Hepatocyte (in vitro differentiated cells): ENCODE data around the gene SMAP1.

Experiments
- CTCF ChIP-seq: fragments of 200-600 bp; sonication (generic); IDR thresholded peaks from 2 replicates; pipeline ENCODE4 v1.5.1; 2016; ENCODE audit warnings: antibody characterized with exemption, mild to moderate bottlenecking; ENCODE audit not compliant: poor library complexity
- EZH2 ChIP-seq: fragments of 200-600 bp; sonication (generic); IDR thresholded peaks from 2 replicates; pipeline ENCODE4 v1.6.1; 2016; ENCODE audit warnings: antibody characterized with exemption, mild to moderate bottlenecking, borderline replicate concordance

- TF ChIP-seq CTCF (no peak), EZH2 (no peak)
These were observed 66.7 kb downstream of the SMAP1 start for GRCh38 chr6:70734381-70734780.
